HG03460 (cell line): ENCODE measurements around the gene CRIP1.

Source experiments
- ATAC-seq: cut with Tn5 transposase; IDR thresholded peaks from one replicate; pipeline ENCODE4 v1.9.1; 2021; ENCODE audit not compliant: unreplicated experiment

CRIP1 gene

GRCh38 chr14:105503296-105503640 is 16.6 kb downstream of the CRIP1 start:
- ATAC-seq = no peak

- no peak for ATAC-seq
Measured at GRCh38 chr14:105503935-105504692, 17.4 kb downstream of the CRIP1 start.

GRCh38 chr14:105505101-105505500 is 18.4 kb downstream of the CRIP1 start:
- no peak for ATAC-seq

GRCh38 chr14:105507247-105507646 is 20.6 kb downstream of the CRIP1 start:
- ATAC-seq = no peak

- ATAC-seq = no peak
Measured at GRCh38 chr14:105508069-105508468, 21.4 kb downstream of the CRIP1 start.

- ATAC-seq = no peak
Measured at GRCh38 chr14:105508601-105509000, 21.9 kb downstream of the CRIP1 start.

- no peak for ATAC-seq
Measured at GRCh38 chr14:105517096-105517495, 30.4 kb downstream of the CRIP1 start.

- no peak for ATAC-seq
Measured at GRCh38 chr14:105519946-105520698, 33.4 kb downstream of the CRIP1 start.

- no peak for ATAC-seq
Measured at GRCh38 chr14:105525326-105525725, 38.6 kb downstream of the CRIP1 start.

GRCh38 chr14:105525861-105526775 is 39.4 kb downstream of the CRIP1 start, which contains the start of gene TMEM121:
Gene TMEM121, plus strand, starts transcription at chr14:105526583. Its CDS starts 2,252 bp downstream, at chr14:105528835.
- ATAC-seq = no peak

- ATAC-seq = no peak
Measured at GRCh38 chr14:105526776-105527380, 40.2 kb downstream of the CRIP1 start.

- ATAC-seq = no peak
Measured at GRCh38 chr14:105527381-105527825, 40.7 kb downstream of the CRIP1 start.

GRCh38 chr14:105527826-105528585 is 41.3 kb downstream of the CRIP1 start:
- ATAC-seq = no peak

GRCh38 chr14:105528586-105529318 is 42.1 kb downstream of the CRIP1 start:
- ATAC-seq = no peak

GRCh38 chr14:105529319-105529568 is 42.6 kb downstream of the CRIP1 start:
- no peak for ATAC-seq

- ATAC-seq = no peak
Measured at GRCh38 chr14:105529569-105530284, 43.0 kb downstream of the CRIP1 start.

- ATAC-seq = no peak
Measured at GRCh38 chr14:105530285-105531087, 43.8 kb downstream of the CRIP1 start.
